Measurements from ENCODE around the gene MYH4. TPM values are rescaled to one million over a fixed set of nuclear protein-coding genes. Genes with fewer than 3 reads are reported as not detected.

The MYH4 gene
- total RNA-seq, 1 donor from 2014 or later = not detected

DNA sequence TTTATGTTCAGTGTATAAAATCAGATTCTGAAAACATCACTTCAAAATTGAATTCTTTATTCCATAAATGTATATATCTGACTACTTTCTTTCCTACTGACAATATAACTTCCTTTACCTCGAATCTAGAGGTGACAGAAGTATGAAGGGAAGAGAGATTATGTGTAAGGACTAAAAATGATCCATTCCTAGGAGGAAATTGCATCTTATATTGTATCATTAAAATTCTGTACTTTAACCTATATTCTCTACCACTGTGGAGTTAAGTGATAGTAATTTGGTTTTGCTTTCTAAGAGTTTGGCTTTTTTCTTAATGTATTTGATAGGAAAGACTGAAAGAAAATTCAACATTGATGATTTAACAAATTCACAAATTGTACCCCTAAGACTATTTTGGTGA lies 11.4 kb downstream of the MYH4 start:
- no peaks in the 10 kb centered on the region for H3K9me3 Mint-ChIP-seq (ENCODE audit: unreplicated experiment)
- no peaks in the 10 kb centered on the region for H3K36me3 Mint-ChIP-seq (ENCODE audit: low read depth, unreplicated experiment)
- no peak for TF ChIP-seq EZH2 (IDR thresholded peaks at IDR 0.05; ENCODE audit: insufficient read depth, low read length)
- TF ChIP-seq, protein P1, sequence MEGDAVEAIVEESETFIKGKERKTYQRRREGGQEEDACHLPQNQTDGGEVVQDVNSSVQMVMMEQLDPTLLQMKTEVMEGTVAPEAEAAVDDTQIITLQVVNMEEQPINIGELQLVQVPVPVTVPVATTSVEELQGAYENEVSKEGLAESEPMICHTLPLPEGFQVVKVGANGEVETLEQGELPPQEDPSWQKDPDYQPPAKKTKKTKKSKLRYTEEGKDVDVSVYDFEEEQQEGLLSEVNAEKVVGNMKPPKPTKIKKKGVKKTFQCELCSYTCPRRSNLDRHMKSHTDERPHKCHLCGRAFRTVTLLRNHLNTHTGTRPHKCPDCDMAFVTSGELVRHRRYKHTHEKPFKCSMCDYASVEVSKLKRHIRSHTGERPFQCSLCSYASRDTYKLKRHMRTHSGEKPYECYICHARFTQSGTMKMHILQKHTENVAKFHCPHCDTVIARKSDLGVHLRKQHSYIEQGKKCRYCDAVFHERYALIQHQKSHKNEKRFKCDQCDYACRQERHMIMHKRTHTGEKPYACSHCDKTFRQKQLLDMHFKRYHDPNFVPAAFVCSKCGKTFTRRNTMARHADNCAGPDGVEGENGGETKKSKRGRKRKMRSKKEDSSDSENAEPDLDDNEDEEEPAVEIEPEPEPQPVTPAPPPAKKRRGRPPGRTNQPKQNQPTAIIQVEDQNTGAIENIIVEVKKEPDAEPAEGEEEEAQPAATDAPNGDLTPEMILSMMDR (IDR thresholded peaks at IDR 0.05; ENCODE audit: insufficient read depth, low read depth, low read length) = no peak

DNA sequence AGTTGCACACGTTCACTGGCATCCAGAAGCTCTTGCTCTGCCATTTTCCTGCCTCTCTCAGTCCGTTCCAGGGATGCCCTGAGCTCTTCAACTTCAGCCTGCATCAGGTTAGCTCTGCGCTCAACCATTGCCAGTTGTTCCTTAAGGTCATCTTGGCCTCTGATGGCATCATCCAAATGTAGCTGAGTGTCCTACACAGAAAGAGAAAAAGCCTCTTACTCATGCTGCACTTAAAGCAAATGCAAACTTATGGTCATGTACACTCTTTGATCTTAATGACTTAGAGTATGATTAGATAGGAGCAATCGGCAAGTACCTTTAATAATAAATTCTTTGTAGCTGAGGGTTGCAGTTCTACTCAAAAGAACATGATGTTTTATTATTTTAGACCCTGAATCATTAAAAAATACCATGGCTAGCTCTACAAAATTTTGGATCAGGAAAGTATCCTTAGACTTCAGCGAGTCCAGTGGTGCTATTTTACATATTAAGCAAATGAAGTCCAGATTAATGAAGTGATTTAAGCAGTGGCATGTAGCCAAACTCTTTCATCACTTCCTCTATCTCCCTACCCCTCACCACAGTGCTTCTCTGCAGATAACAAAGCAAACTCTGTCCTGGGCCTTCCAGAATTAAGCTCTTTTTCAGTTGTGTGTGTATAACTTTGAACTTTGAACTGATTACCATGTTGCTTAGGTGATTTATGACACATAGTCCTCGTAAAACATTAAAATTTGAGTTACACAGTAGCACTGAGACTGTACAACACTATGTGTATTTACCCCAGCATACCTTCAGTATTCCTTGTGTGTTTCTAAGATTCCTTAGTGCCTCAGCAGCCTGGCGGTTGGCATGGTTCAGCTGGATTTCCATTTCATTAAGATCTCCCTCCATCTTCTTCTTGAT lies 22.1 kb downstream of the MYH4 start:
- Histone ChIP-seq H3K27ac (ENCODE audit: low read depth, low read length) (no peak overlapping the region), H3K27me3 (ENCODE audit: insufficient read depth, low read length) (no peaks in the 10 kb centered on the region), H3K9me3 (ENCODE audit: insufficient read depth, low read depth, low read length) (peaks cover 2% of the 10 kb centered on the region), H3K4me3 (ENCODE audit: insufficient read depth, low read depth, low read length) (no peak overlapping the region), H3K79me2 (ENCODE audit: insufficient read depth, low read length) (no peaks in the 10 kb centered on the region), H3K36me3 (ENCODE audit: insufficient read depth, low read length) (no peaks in the 10 kb centered on the region), H4K20me1 (ENCODE audit: insufficient read depth, low read length) (no peaks in the 10 kb centered on the region), H3K4me2 (ENCODE audit: low read length) (no peak overlapping the region), H3K9ac (ENCODE audit: low read length) (no peak overlapping the region), H2AFZ (ENCODE audit: low read depth, low read length) (no peak overlapping the region), H3K4me1 (ENCODE audit: insufficient read depth, low read length) (no peaks in the 10 kb centered on the region)
- no peak overlapping the region for H3K4me3 Mint-ChIP-seq (ENCODE audit: unreplicated experiment)
- no peak for FAIRE-seq
- no peaks in the 10 kb centered on the region for H3K9me3 Mint-ChIP-seq (ENCODE audit: unreplicated experiment)
- no peak overlapping the region for H3K27ac Mint-ChIP-seq (ENCODE audit: unreplicated experiment)
- peaks cover 2% of the 10 kb centered on the region for H3K36me3 Mint-ChIP-seq (ENCODE audit: low read depth, unreplicated experiment)
- H3K4me1 Mint-ChIP-seq (ENCODE audit: low read depth, unreplicated experiment) = no peaks in the 10 kb centered on the region
- no peaks in the 10 kb centered on the region for H3K27me3 Mint-ChIP-seq (ENCODE audit: low read depth, unreplicated experiment)
- TF ChIP-seq EZH2 (IDR thresholded peaks at IDR 0.05; ENCODE audit: insufficient read depth, low read length) = no peak
- TF ChIP-seq, protein P1 (IDR thresholded peaks at IDR 0.05; ENCODE audit: insufficient read depth, low read depth, low read length) = no peak
- DNase-seq (ENCODE audit: low read depth) = no peak

More for the DNA sequence above, 11.4 kb downstream of the MYH4 start:
- DNase-seq (ENCODE audit: low read depth) = no peak
- Histone ChIP-seq H4K20me1 (ENCODE audit: insufficient read depth, low read length) (no peaks in the 10 kb centered on the region), H3K4me3 (ENCODE audit: insufficient read depth, low read depth, low read length) (no peak overlapping the region), H2AFZ (ENCODE audit: low read depth, low read length) (no peak overlapping the region), H3K79me2 (ENCODE audit: insufficient read depth, low read length) (no peaks in the 10 kb centered on the region), H3K36me3 (ENCODE audit: insufficient read depth, low read length) (no peaks in the 10 kb centered on the region), H3K4me2 (ENCODE audit: low read length) (no peak overlapping the region), H3K4me1 (ENCODE audit: insufficient read depth, low read length) (no peaks in the 10 kb centered on the region), H3K9me3 (ENCODE audit: insufficient read depth, low read depth, low read length) (peaks cover 4% of the 10 kb centered on the region), H3K27me3 (ENCODE audit: insufficient read depth, low read length) (no peaks in the 10 kb centered on the region), H3K9ac (ENCODE audit: low read length) (no peak overlapping the region), H3K27ac (ENCODE audit: low read depth, low read length) (no peak overlapping the region)
- H3K4me3 Mint-ChIP-seq (ENCODE audit: unreplicated experiment) = no peak overlapping the region
- H3K4me1 Mint-ChIP-seq (ENCODE audit: low read depth, unreplicated experiment) = no peaks in the 10 kb centered on the region
- peaks cover 8% of the 10 kb centered on the region for H3K27me3 Mint-ChIP-seq (ENCODE audit: low read depth, unreplicated experiment)
- H3K27ac Mint-ChIP-seq (ENCODE audit: unreplicated experiment) = no peak overlapping the region
- FAIRE-seq = no peak

DNA sequence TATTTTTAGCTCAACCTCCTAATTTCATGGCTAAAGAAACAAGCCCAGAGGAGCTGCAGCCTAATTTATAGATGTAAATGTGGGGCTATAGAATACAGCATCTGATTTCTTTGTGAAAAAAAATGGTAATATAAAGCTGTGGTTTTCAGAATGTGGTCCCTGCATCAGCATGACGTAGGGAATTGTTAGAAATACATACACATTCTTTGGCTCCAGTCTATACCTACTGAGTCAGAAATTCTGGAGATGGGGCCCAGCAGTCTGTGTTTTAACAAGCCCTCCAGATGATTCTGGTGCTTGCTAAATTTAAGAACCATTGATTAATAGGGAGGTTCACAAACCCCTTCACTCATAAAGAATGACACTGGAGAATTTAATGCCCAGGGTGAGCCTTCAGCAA lies 29.5 kb downstream of the MYH4 start:
- no peaks in the 10 kb centered on the region for H3K36me3 Mint-ChIP-seq (ENCODE audit: low read depth, unreplicated experiment)
- no peak overlapping the region for H3K27ac ChIP-seq (ENCODE audit: low read depth, low read length)
- no peaks in the 10 kb centered on the region for H3K36me3 ChIP-seq (ENCODE audit: insufficient read depth, low read length)
- DNase-seq (ENCODE audit: low read depth) (no peak), FAIRE-seq (no peak)
- peaks cover 2% of the 10 kb centered on the region for H3K9me3 ChIP-seq (ENCODE audit: insufficient read depth, low read depth, low read length)
- H3K4me3 Mint-ChIP-seq (ENCODE audit: unreplicated experiment) = no peak overlapping the region
- TF ChIP-seq EZH2 (IDR thresholded peaks at IDR 0.05; ENCODE audit: insufficient read depth, low read length) = no peak
- TF ChIP-seq, protein P1 (IDR thresholded peaks at IDR 0.05; ENCODE audit: insufficient read depth, low read depth, low read length) = no peak
- no peak overlapping the region for H3K27ac Mint-ChIP-seq (ENCODE audit: unreplicated experiment)
- no peaks in the 10 kb centered on the region for H3K79me2 ChIP-seq (ENCODE audit: insufficient read depth, low read length)
- no peak overlapping the region for H2AFZ ChIP-seq (ENCODE audit: low read depth, low read length)
- peaks cover 7% of the 10 kb centered on the region for H3K4me1 Mint-ChIP-seq (ENCODE audit: low read depth, unreplicated experiment)
- no peak overlapping the region for H3K9ac ChIP-seq (ENCODE audit: low read length)
- H3K4me2 ChIP-seq (ENCODE audit: low read length) = no peak overlapping the region
- no peaks in the 10 kb centered on the region for H4K20me1 ChIP-seq (ENCODE audit: insufficient read depth, low read length)
- H3K27me3 Mint-ChIP-seq (ENCODE audit: low read depth, unreplicated experiment) = no peaks in the 10 kb centered on the region
- no peak overlapping the region for H3K4me3 ChIP-seq (ENCODE audit: insufficient read depth, low read depth, low read length)
- H3K9me3 Mint-ChIP-seq (ENCODE audit: unreplicated experiment) = peaks cover 7% of the 10 kb centered on the region
- no peaks in the 10 kb centered on the region for H3K4me1 ChIP-seq (ENCODE audit: insufficient read depth, low read length)
- H3K27me3 ChIP-seq (ENCODE audit: insufficient read depth, low read length) = no peaks in the 10 kb centered on the region

All from astrocyte (in vitro differentiated cells and primary cell).